K562 (cell line): ENCODE results near the gene AKAP10. TPM values are rescaled to one million over a fixed set of nuclear protein-coding genes. Genes with fewer than 3 reads are reported as not detected.

ENCODE experiments used
- ATAC-seq: fragments of 200-7000 bp; cut with Tn5 transposase; 3 replicates; pipeline ENCODE4 v1.9.1; 2020; ENCODE audit warnings: moderate library complexity
- BruUV-seq: library from RNA; stranded (reverse); fragments of 400-500 nt; replicated peaks from 2 replicates; lab custom pipeline; 2021; lab: Mats Ljungman, UMichigan
- CTCF ChIA-PET: fragments of 300-600 bp; formaldehyde crosslinking; extraction: SDS; loops from one replicate; lab custom pipeline; 2021; ENCODE audit warnings: low intra/inter-chr PET ratio; lab: Yijun Ruan, JAX
- POLR2A ChIA-PET: fragments of 300-600, 350-650 bp; sonication (Branson Sonifier 250); formaldehyde crosslinking; extraction: SDS; loops from one replicate; lab custom pipeline; 2021; ENCODE audit warnings: antibody characterized with exemption, inconsistent platforms; lab: Yijun Ruan, JAX
- DNase-seq, 4 experiments: peaks; one replicate each; pipeline versions ENCODE4 v3.0.0 to v3.0.0-alpha.2; 2011 to 2018; ENCODE audit warnings: low spot score in 3 of 4, mixed read lengths in 3 of 4; ENCODE audit errors: extremely low read depth in 1 of 4
- FAIRE-seq: peaks from 2 replicates; lab custom pipeline; 2011; peaks lifted over from hg19 to GRCh38; lab: Jason Lieb, UNC
- H2AFZ ChIP-seq: 2 replicates; pipeline ENCODE4 v1.6.0; 2011; ENCODE audit warnings: low read depth, low read length, control low read depth, inconsistent platforms
- H3K27ac ChIP-seq: fragments of 200-600 bp; 3 replicates; pipeline ENCODE4 v1.8.0; 2011; ENCODE audit warnings: low read depth, mild to moderate bottlenecking, control low read depth, inconsistent platforms, low read length, moderate library complexity, mixed read lengths; ENCODE audit errors: extremely low read depth
- H3K27me3 ChIP-seq, 2 experiments: fragments of 300-600 bp in 1 of 2; 2 replicates in 1 of 2; 3 replicates in 1 of 2; pipeline versions ENCODE4 v1.6.0 to v1.8.0; 2011; ENCODE audit warnings: inconsistent platforms in 2 of 2, low read length in 2 of 2, mild to moderate bottlenecking in 1 of 2, mixed read lengths in 1 of 2, moderate library complexity in 1 of 2; ENCODE audit not compliant: control insufficient read depth in 2 of 2, insufficient read depth in 2 of 2
- H3K36me3 ChIP-seq: fragments of 300-600 bp; 3 replicates; pipeline ENCODE4 v1.8.0; 2011; ENCODE audit warnings: mild to moderate bottlenecking, low read length, inconsistent platforms; ENCODE audit not compliant: control insufficient read depth, insufficient read depth
- H3K4me1 ChIP-seq, 2 experiments: fragments of 200-600 bp in 1 of 2; replicated peaks in 1 of 2; 2 replicates in 1 of 2; 3 replicates in 1 of 2; pipeline versions ENCODE4 v1.5.1 to v1.8.0; 2011; ENCODE audit warnings: inconsistent platforms in 2 of 2, low read length in 2 of 2, mild to moderate bottlenecking in 1 of 2, mixed read lengths in 1 of 2, moderate library complexity in 1 of 2; ENCODE audit not compliant: control insufficient read depth in 2 of 2, insufficient read depth in 2 of 2
- H3K4me2 ChIP-seq: 2 replicates; pipeline ENCODE4 v1.6.1; 2011; ENCODE audit warnings: low read length, control low read depth, inconsistent platforms, mixed read lengths; ENCODE audit not compliant: insufficient read depth
- H3K4me3 ChIP-seq: fragments of 200-600 bp; sonication (generic), shearing (Covaris generic); 2 replicates; pipeline ENCODE4 v1.5.1; 2016; ENCODE audit warnings: control low read depth, inconsistent platforms
- H3K79me2 ChIP-seq: fragments of 200-600 bp; 3 replicates; pipeline ENCODE4 v1.8.0; 2011; ENCODE audit warnings: low read length, inconsistent platforms; ENCODE audit not compliant: control insufficient read depth, insufficient read depth
- H3K9ac ChIP-seq, 2 experiments: 2 replicates each; pipeline versions ENCODE4 v1.6.0 to v1.6.1; 2011; ENCODE audit warnings: low read depth in 2 of 2, low read length in 2 of 2, control low read depth in 1 of 2, inconsistent platforms in 1 of 2, mild to moderate bottlenecking in 1 of 2, mixed read lengths in 1 of 2; ENCODE audit not compliant: insufficient read depth in 1 of 2
- H3K9me1 ChIP-seq: one replicate; pipeline ENCODE4 v1.6.0; 2011; ENCODE audit warnings: inconsistent platforms, mild to moderate bottlenecking, low read length, moderate library complexity; ENCODE audit not compliant: control insufficient read depth, insufficient read depth
- H3K9me3 ChIP-seq: replicated peaks from 2 replicates; pipeline ENCODE4 v1.5.1; 2011; ENCODE audit warnings: low read depth, low read length, inconsistent platforms; ENCODE audit not compliant: control insufficient read depth, insufficient read depth
- H4K20me1 ChIP-seq: replicated peaks from 2 replicates; pipeline ENCODE4 v1.6.1; 2011; ENCODE audit warnings: low read length, inconsistent platforms, mixed read lengths; ENCODE audit not compliant: control insufficient read depth, insufficient read depth
- BRD9 ChIP-seq: fragments of 450-650 bp; IDR thresholded peaks from 2 replicates; pipeline ENCODE4 v1.6.1; 2018; ENCODE audit warnings: low read depth; ENCODE audit not compliant: partially characterized antibody
- GATA2 ChIP-seq: sonication (generic); formaldehyde crosslinking; IDR thresholded peaks from 2 replicates; pipeline ENCODE4 v1.4.0; 2020; ENCODE audit warnings: mild to moderate bottlenecking, missing genetic modification reagents
- HNRNPK ChIP-seq: fragments of 200-400 bp; formaldehyde crosslinking; IDR thresholded peaks from one replicate; pipeline ENCODE4 v1.6.1; 2018; ENCODE audit warnings: mild to moderate bottlenecking, low read depth, low read length; ENCODE audit not compliant: poor library complexity, severe bottlenecking
- KHSRP ChIP-seq: fragments of 450-650 bp; IDR thresholded peaks from 2 replicates; pipeline ENCODE4 v1.6.1; 2017
- MAX ChIP-seq: sonication (generic); formaldehyde crosslinking; IDR thresholded peaks from 2 replicates; pipeline ENCODE4 v1.9.0; 2022; ENCODE audit warnings: mild to moderate bottlenecking, missing genetic modification reagents
- ZFP30 ChIP-seq: fragments of 250-450 bp; sonication (Bioruptor Pico); IDR thresholded peaks from 2 replicates; pipeline ENCODE4 v1.8.0; 2022; ENCODE audit warnings: moderate library complexity, mild to moderate bottlenecking, inconsistent platforms, borderline replicate concordance
- ZNF146 ChIP-seq: IDR thresholded peaks from one replicate; pipeline ENCODE4 v1.6.1; 2018; ENCODE audit warnings: missing compliant biosample characterization; ENCODE audit not compliant: unreplicated experiment
- ZNF23 ChIP-seq: fragments of 250-450 bp; sonication (Bioruptor Pico); IDR thresholded peaks from 2 replicates; pipeline ENCODE4 v1.4.0; 2020; ENCODE audit warnings: mild to moderate bottlenecking
- ZNF324 ChIP-seq: fragments of 250-450 bp; sonication (Bioruptor Pico); IDR thresholded peaks from 2 replicates; pipeline ENCODE4 v1.4.0; 2020; ENCODE audit warnings: mild to moderate bottlenecking
- ZNF76 ChIP-seq: fragments of 250-450 bp; sonication (Bioruptor Pico); IDR thresholded peaks from 2 replicates; pipeline ENCODE4 v1.4.0; 2020; ENCODE audit warnings: mild to moderate bottlenecking, moderate library complexity, borderline replicate concordance
- WGBS: fragments of 100-300 bp; shearing (Covaris generic); methylation state at CpG from one replicate; pipeline ENCODE4 v1.1.6; 2016; ENCODE audit warnings: low coverage, mixed read lengths; ENCODE audit not compliant: insufficient coverage; ENCODE audit errors: missing lambda C conversion rate; 5-methylcytosine and 5-hydroxymethylcytosine counted together
- in situ Hi-C: fragments of 300-500 bp; cut with MboI; formaldehyde crosslinking; loops from 4 replicates; pipeline ENCODE4 v1.15.0; 2018; ENCODE audit warnings: inconsistent platforms, mixed read lengths
- intact Hi-C: fragments of 100-400 bp; cut with micrococcal nuclease; formaldehyde crosslinking; loops from 2 replicates; pipeline ENCODE4 v1.14.2; 2022
- polyA plus RNA-seq, 8 experiments: library from polyadenylated mRNA; depleted of rRNA in 4 of 8; stranded (reverse) in 5 of 8; unstranded in 3 of 8; fragments of >200 nt; fragmentation: Nextera tagmentation in 2 of 8; fragmentation: Illumina TruSeq in 1 of 8; extraction: Ambion mirVana in 2 of 8; extraction: Trizol in 1 of 8; gene quantifications; 2 replicates each; pipeline versions ENCODE4 v1.2.1 to v1.2.3, GENCODE V29; 2011 to 2014; ENCODE audit warnings: inconsistent platforms in 1 of 8, missing spikeins in 1 of 8
- total RNA-seq, 7 experiments: library from RNA; depleted of rRNA in 6 of 7; stranded (reverse); fragments of >200 nt in 6 of 7; fragmentation: Illumina TruSeq in 2 of 7; extraction: Trizol in 2 of 7; gene quantifications; 2 replicates each; pipeline versions ENCODE4 v1.2.1 to v1.2.3, GENCODE V29; 2011 to 2021; ENCODE audit warnings: low replicate concordance in 1 of 7
- TF ChIP-seq, protein P1 (sequence below): fragments of 200-800 bp; sonication (Bioruptor generic); IDR thresholded peaks from 2 replicates; pipeline ENCODE4 v1.6.1; 2016; ENCODE audit warnings: missing genetic modification characterization, missing compliant biosample characterization

AKAP10 gene
- total and polyA plus RNA-seq, 9 of the 15 experiments (the other 6 are each of a cell fraction or from before 2014, with no cell fraction given): 4.0 to 20.3 (median 8.2) TPM

DNA sequence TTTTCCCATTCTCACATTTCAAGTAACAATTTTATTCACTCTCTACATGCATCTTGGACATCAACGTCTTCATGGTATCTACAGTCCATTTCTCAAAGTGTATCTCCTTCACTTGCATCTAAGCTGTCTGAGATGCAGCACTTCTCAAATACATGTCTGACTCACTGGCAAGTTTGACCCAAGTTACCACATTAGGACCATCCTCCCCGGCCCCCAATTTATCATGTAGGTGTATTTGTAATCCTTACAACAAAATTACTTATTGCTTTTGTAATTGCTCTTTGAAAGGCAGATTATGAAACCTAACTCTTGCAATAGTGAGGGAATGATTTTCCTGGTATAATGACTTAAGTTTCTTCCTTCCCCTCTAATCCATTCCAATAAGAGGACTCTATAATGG, 80.9 kb downstream of the AKAP10 start:
- 7% methylated on average over 2 of the region's 2 CpGs for WGBS
- no peak for ATAC-seq
- TF ChIP-seq, protein P1, sequence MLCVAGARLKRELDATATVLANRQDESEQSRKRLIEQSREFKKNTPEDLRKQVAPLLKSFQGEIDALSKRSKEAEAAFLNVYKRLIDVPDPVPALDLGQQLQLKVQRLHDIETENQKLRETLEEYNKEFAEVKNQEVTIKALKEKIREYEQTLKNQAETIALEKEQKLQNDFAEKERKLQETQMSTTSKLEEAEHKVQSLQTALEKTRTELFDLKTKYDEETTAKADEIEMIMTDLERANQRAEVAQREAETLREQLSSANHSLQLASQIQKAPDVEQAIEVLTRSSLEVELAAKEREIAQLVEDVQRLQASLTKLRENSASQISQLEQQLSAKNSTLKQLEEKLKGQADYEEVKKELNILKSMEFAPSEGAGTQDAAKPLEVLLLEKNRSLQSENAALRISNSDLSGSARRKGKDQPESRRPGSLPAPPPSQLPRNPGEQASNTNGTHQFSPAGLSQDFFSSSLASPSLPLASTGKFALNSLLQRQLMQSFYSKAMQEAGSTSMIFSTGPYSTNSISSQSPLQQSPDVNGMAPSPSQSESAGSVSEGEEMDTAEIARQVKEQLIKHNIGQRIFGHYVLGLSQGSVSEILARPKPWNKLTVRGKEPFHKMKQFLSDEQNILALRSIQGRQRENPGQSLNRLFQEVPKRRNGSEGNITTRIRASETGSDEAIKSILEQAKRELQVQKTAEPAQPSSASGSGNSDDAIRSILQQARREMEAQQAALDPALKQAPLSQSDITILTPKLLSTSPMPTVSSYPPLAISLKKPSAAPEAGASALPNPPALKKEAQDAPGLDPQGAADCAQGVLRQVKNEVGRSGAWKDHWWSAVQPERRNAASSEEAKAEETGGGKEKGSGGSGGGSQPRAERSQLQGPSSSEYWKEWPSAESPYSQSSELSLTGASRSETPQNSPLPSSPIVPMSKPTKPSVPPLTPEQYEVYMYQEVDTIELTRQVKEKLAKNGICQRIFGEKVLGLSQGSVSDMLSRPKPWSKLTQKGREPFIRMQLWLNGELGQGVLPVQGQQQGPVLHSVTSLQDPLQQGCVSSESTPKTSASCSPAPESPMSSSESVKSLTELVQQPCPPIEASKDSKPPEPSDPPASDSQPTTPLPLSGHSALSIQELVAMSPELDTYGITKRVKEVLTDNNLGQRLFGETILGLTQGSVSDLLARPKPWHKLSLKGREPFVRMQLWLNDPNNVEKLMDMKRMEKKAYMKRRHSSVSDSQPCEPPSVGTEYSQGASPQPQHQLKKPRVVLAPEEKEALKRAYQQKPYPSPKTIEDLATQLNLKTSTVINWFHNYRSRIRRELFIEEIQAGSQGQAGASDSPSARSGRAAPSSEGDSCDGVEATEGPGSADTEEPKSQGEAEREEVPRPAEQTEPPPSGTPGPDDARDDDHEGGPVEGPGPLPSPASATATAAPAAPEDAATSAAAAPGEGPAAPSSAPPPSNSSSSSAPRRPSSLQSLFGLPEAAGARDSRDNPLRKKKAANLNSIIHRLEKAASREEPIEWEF (CRISPR knock-in tag): no peak
- no peak for TF ChIP-seq HNRNPK
- TF ChIP-seq MAX (CRISPR knock-in tag): no peak
- TF ChIP-seq KHSRP: no peak
- TF ChIP-seq ZNF76 (CRISPR knock-in tag): no peak
- TF ChIP-seq ZNF324 (CRISPR knock-in tag): no peak
- TF ChIP-seq ZFP30 (CRISPR knock-in tag): no peak
- no peak for TF ChIP-seq BRD9
- no peak for TF ChIP-seq GATA2
- TF ChIP-seq ZNF146 (CRISPR knock-in tag): no peak
- no peak for TF ChIP-seq ZNF23 (CRISPR knock-in tag)

More for the DNA sequence above, 80.9 kb downstream of the AKAP10 start:
- no peak overlapping the region for H3K4me2 ChIP-seq
- ChIA-PET POLR2A (no interaction called here), CTCF (no interaction called here)
- no peaks in the 10 kb centered on the region for H4K20me1 ChIP-seq
- no peak overlapping the region for H2AFZ ChIP-seq
- H3K4me3 ChIP-seq: no peak overlapping the region
- no peak overlapping the region for H3K27ac ChIP-seq
- DNase-seq: no peak
- in situ Hi-C loops: no loop called here
- BruUV-seq: no TSS peak
- H3K79me2 ChIP-seq: no peaks in the 10 kb centered on the region
- H3K9me3 ChIP-seq: no peaks in the 10 kb centered on the region
- H3K4me1 ChIP-seq: no peaks in the 10 kb centered on the region
- peaks cover 0 to 3% of the 10 kb centered on the region in 2 experiments; a peak in 1 of 5 replicates for H3K27me3 ChIP-seq
- no peaks in the 10 kb centered on the region for H3K36me3 ChIP-seq
- no peak overlapping the region for H3K9ac ChIP-seq
- no peak for FAIRE-seq
- intact Hi-C loops: no loop called here
- H3K9me1 ChIP-seq: no peaks in the 10 kb centered on the region
